ENCODE data around the gene TRIM41. TPM values are rescaled to one million over a fixed set of nuclear protein-coding genes. Genes with fewer than 3 reads are reported as not detected.

TRIM41 gene
- total and polyA plus RNA-seq, 9 of the 15 experiments (the other 6 are each of a cell fraction or from before 2014, with no cell fraction given): 1.8 to 47.6 (median 20.9) TPM

- TF ChIP-seq ZNF584 (CRISPR knock-in tag; IDR thresholded peaks at IDR 0.05; ENCODE audit: low read depth) (no peak), TFAP4 (CRISPR knock-in tag; IDR thresholded peaks at IDR 0.05; ENCODE audit: borderline replicate concordance) (0 out of 2 replicates have a peak, but pooled peaks have one; percentile 29), HMG20A (CRISPR knock-in tag; conservative IDR thresholded peaks at IDR 0.05) (no peak), ATF3 (IDR thresholded peaks at IDR 0.05) (no peak), ATF3 (CRISPR knock-in tag; conservative IDR thresholded peaks at IDR 0.05) (no peak), ZNF197 (CRISPR knock-in tag; IDR thresholded peaks at IDR 0.05; ENCODE audit: low read depth) (no peak), ZNF76 (CRISPR knock-in tag; IDR thresholded peaks at IDR 0.05; ENCODE audit: borderline replicate concordance) (no peak), PURB (CRISPR knock-in tag; IDR thresholded peaks at IDR 0.05; ENCODE audit: low read depth) (no peak), MED1 (CRISPR knock-in tag; IDR thresholded peaks at IDR 0.05; ENCODE audit: borderline replicate concordance) (no peak), BRF1 (IDR thresholded peaks at IDR 0.05; ENCODE audit: borderline replicate concordance, extremely low read depth, insufficient read length) (no peak), ESRRA (IDR thresholded peaks at IDR 0.05; ENCODE audit: borderline replicate concordance, low read depth) (0 out of 2 replicates have a peak, but pooled peaks have one; percentile 10), RUNX1 (IDR thresholded peaks at IDR 0.05; ENCODE audit: low read depth) (no peak), RNF2 (IDR thresholded peaks at IDR 0.05) (0 out of 2 replicates have a peak, but pooled peaks have one; percentile 41), NONO (IDR thresholded peaks at IDR 0.05; ENCODE audit: low read depth in 2 of 2, low read length in 1 of 2) (no peak), EP400 (IDR thresholded peaks at IDR 0.05) (peak; percentile 92), MNT (conservative IDR thresholded peaks at IDR 0.05) (peak; percentile 57 to 73), KAT8 (IDR thresholded peaks at IDR 0.05; ENCODE audit: low read depth) (no peak), HDAC8 (tag; IDR thresholded peaks at IDR 0.05) (no peak)
- TF ChIP-seq, protein P1, sequence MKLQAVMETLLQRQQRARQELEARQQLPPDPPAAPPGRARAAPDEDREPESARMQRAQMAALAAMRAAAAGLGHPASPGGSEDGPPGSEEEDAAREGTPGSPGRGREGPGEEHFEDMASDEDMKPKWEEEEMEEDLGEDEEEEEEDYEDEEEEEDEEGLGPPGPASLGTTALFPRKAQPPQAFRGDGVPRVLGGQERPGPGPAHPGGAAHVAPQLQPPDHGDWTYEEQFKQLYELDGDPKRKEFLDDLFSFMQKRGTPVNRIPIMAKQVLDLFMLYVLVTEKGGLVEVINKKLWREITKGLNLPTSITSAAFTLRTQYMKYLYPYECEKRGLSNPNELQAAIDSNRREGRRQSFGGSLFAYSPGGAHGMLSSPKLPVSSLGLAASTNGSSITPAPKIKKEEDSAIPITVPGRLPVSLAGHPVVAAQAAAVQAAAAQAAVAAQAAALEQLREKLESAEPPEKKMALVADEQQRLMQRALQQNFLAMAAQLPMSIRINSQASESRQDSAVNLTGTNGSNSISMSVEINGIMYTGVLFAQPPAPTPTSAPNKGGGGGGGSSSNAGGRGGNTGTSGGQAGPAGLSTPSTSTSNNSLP (IDR thresholded peaks at IDR 0.05; ENCODE audit: borderline replicate concordance, low read depth, low read length): no peak
- TF ChIP-seq, protein P2, sequence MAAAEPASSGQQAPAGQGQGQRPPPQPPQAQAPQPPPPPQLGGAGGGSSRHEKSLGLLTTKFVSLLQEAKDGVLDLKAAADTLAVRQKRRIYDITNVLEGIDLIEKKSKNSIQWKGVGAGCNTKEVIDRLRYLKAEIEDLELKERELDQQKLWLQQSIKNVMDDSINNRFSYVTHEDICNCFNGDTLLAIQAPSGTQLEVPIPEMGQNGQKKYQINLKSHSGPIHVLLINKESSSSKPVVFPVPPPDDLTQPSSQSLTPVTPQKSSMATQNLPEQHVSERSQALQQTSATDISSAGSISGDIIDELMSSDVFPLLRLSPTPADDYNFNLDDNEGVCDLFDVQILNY (CRISPR knock-in tag; IDR thresholded peaks at IDR 0.05): no peak
Observed at GRCh38 chr5:181246276-181247049, 23.4 kb downstream of the TRIM41 start (continued).

Measured in K562 (cell line).